HUES48 (cell line): Measurements from ENCODE around the gene EXD3.

ENCODE experiments used
- H3K27ac ChIP-seq: one replicate; pipeline ENCODE4 v1.7.0; 2013; ENCODE audit warnings: low read depth, low read length, inconsistent platforms
- H3K27me3 ChIP-seq: 2 replicates; pipeline ENCODE4 v1.6.1; 2013; ENCODE audit warnings: mild to moderate bottlenecking, low read length; ENCODE audit not compliant: control insufficient read depth, insufficient read depth
- H3K36me3 ChIP-seq: 2 replicates; pipeline ENCODE4 v1.6.1; 2013; ENCODE audit warnings: low read length; ENCODE audit not compliant: control insufficient read depth, insufficient read depth
- H3K4me1 ChIP-seq: 2 replicates; pipeline ENCODE4 v1.6.1; 2013; ENCODE audit warnings: mild to moderate bottlenecking, low read length; ENCODE audit not compliant: control insufficient read depth, insufficient read depth
- H3K4me3 ChIP-seq: 2 replicates; pipeline ENCODE4 v1.5.1; 2013; ENCODE audit warnings: mild to moderate bottlenecking, low read depth, low read length
- H3K9ac ChIP-seq: 2 replicates; pipeline ENCODE4 v1.6.1; 2013; ENCODE audit warnings: mild to moderate bottlenecking, low read depth, low read length, moderate library complexity
- H3K9me3 ChIP-seq: 2 replicates; pipeline ENCODE4 v1.6.1; 2013; ENCODE audit warnings: low read length; ENCODE audit not compliant: control insufficient read depth, insufficient read depth

EXD3 gene

DNA sequence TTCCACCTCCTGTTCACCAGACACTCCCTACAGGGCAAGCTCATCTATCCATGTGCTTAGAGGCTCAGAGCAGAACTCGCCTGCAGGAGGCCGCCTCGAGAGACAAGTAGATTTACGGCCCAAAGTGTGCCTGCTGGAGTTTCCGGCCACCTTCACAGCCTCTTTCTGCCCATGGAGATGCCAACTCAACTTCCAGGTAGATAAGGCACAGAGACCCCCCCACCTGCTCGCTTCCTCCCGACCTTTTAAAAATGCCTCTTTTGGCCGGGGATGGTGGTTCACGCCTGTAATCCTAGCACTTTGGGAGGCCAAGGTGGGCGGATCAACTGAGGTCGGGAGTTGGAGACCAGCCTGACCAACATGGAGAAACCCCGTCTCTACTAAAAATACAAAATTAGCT, 46.6 kb downstream of the EXD3 start:
- Histone ChIP-seq H3K4me3 (no peak overlapping the region), H3K27ac (no peak overlapping the region), H3K27me3 (peaks cover 8% of the 10 kb centered on the region), H3K9ac (no peak overlapping the region), H3K9me3 (no peaks in the 10 kb centered on the region), H3K4me1 (no peaks in the 10 kb centered on the region), H3K36me3 (no peaks in the 10 kb centered on the region)

DNA sequence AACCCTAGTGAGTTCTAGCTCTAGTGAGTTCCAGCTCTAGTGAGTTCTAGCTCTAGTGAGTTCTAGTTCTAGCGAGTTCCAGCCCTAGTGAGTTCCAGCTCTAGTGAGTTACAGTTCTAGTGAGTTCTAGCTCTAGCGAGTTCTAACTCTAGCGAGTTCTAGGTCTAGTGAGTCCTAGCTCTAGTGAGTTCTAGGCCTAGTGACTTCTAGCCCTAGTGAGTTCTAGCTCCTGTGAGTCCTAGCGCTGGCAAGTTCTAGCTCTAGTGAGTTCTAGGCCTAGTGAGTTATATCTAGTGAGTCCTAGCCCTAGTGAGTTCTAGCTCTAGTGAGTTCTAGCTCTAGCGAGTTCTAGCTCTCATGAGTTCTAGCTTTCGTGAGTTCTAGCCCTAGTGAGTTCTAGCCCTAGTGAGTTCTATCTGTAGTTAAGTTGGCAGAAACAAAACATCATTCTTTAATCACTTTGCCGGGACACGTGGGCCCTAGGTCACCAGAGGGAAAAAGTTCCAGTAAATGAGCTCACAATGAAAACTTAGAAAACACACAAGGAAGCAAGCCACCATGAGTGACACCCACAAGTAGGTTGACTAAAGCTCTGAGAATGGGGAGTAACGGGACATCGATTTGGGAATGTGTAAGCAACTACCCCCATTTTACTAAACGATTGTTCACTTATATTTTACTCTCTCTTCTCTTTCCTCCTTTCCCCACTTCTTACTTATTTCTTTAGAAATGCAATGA, 47.5 kb downstream of the EXD3 start:
- no peaks in the 10 kb centered on the region for H3K9me3 ChIP-seq
- H3K27me3 ChIP-seq = peaks cover 8% of the 10 kb centered on the region
- H3K4me3 ChIP-seq = no peak overlapping the region
- no peak overlapping the region for H3K27ac ChIP-seq
- no peaks in the 10 kb centered on the region for H3K36me3 ChIP-seq
- no peak overlapping the region for H3K9ac ChIP-seq
- H3K4me1 ChIP-seq = no peaks in the 10 kb centered on the region

DNA sequence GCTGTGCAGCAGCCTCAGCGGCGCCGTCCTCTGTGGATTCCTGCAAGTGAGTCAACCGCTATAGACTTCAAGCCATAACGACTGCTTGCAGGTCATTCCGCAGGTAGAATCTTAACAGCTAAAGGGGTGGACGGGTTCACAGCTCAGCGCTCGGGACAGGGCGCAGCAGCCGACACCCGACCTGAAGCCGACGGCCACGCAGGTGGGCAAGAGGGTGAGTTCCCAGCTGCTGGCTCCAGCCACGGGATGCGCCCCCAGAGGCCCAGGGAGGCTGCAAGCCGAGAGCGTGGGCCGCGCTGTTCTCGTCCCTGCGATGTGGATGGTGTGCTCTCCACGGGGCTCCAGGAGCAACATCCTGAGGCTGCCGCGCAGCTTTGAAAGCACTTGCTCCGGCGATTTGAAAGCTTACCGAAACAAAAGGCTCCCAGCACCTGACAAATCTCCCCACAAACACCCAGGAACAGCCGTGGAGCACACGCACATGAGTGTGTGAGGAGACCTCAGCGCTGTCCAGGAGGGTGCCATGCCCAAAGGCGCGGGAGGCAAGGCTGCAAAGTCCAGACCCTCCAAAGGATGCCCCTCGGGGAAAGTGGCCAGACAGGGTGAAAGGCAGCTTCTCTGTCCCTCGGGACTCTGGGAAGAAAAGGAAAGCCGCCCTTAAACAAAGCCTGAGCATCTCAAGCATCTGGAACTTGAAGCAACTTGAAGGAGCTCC, 48.7 kb downstream of the EXD3 start:
- peaks cover 8% of the 10 kb centered on the region for H3K27me3 ChIP-seq
- H3K9ac ChIP-seq = no peak overlapping the region
- H3K36me3 ChIP-seq = no peaks in the 10 kb centered on the region
- no peaks in the 10 kb centered on the region for H3K4me1 ChIP-seq
- no peaks in the 10 kb centered on the region for H3K9me3 ChIP-seq
- no peak overlapping the region for H3K27ac ChIP-seq
- H3K4me3 ChIP-seq = no peak overlapping the region

DNA sequence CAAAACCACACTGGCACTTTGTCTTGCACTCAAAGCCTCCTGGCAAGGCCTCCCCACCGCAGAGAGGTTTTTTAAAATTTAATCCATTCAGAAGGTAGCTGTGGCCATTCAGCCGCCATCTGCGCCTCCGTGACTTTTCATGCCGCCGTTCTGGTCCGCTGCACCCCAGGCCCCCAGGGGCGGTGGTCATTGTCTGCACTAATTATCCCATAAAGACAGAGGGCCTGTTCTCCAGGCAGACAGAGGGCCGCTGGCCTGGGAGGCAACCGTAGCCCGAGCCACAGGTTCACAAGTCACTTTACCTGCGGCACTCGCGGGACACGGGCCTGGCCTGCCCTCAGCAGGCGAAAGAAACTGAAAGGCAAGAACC, 49.4 kb downstream of the EXD3 start:
- Histone ChIP-seq H3K4me3 (no peak overlapping the region), H3K9ac (no peak overlapping the region), H3K27me3 (peaks cover 8% of the 10 kb centered on the region), H3K36me3 (no peaks in the 10 kb centered on the region), H3K9me3 (no peaks in the 10 kb centered on the region), H3K4me1 (no peaks in the 10 kb centered on the region), H3K27ac (no peak overlapping the region)

DNA sequence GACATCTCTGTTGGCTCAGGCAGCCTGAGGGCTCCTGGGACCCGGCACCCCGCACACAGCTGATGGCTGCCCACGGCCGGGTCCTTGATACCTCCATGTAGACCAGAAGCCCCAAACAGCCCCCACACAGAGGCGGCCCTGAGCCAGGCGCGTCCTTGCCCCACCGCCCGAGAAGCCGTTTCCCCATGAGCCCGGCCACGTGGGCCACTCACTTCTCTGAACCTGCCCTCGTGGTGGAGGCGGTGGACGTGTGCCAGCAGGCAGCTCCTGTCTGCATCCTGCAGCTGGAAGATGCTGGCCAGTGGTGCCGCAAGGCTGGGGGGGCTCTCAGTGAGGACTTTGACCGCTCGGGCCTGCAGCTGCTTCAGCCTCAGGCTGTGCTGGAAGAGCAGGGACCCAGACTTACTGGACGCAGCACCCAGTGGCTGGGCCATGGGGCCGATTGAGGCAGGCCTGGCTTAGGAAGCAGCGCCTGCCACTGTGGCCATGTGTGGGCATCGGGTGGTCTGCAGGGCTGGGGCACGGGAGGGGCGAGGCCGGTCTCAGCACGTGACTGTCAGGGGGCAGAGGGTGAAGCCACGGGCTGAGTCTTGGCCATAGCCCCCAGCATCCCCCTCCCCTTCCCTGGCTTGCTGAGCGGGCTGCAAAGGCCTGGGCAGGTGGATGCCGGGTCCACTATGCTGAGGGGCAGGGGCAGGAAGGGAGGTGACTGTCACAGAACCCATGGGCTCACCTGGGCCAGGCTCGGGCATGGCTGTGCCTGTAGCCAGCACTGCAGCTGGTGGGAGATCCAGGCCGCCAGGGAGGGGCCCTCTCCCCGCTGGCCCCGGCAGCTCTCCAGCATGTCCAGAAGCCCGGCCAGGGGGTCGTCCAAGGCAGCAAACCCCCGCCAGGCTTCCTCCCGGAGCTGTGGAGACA, 50.0 kb downstream of the EXD3 start:
- H3K9ac ChIP-seq = no peak overlapping the region
- H3K36me3 ChIP-seq = no peaks in the 10 kb centered on the region

DNA sequence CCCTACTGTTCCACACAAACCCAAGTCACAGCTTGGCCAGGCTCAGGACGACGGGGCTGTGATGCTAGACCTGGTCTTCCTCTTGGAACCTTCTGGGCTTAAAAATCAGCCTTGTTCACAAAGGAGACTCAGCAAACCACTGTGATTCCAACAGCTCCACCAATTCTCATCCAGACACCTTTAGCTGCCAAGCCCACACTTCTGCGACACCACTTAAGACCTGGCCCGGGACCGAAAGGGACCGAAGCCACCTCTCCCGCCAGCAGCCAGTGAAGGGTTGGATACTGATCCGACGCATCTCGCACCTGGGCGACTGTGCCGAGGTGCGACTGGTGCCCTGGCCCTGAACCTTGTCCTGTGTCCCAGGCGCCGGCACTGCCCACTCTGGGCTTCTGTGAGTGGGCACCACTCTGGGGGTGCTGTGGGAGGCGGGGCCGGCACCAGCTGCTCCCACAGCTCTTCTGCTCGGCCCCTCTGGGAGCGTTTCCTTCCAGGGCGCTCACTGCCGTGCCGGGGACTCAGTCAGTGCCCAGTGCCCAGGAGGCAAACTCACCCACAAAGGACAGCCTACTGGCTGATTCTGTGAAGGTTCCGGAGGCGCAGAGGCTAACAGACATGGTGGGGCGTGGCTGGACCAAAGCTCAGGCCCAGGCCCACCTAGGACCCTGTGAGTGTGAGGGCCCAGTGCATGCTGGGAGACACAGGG, 50.9 kb downstream of the EXD3 start:
- Histone ChIP-seq H3K36me3 (no peaks in the 10 kb centered on the region), H3K27ac (no peak overlapping the region), H3K9me3 (no peaks in the 10 kb centered on the region), H3K4me1 (no peaks in the 10 kb centered on the region), H3K27me3 (peaks cover 3% of the 10 kb centered on the region; the same call in 1 of the 2 replicates), H3K9ac (no peak overlapping the region), H3K4me3 (no peak overlapping the region)

More for the DNA sequence above, 50.0 kb downstream of the EXD3 start:
- Histone ChIP-seq H3K27me3 (peaks cover 3% of the 10 kb centered on the region; the same call in 1 of the 2 replicates), H3K4me3 (no peak overlapping the region), H3K4me1 (no peaks in the 10 kb centered on the region), H3K27ac (no peak overlapping the region), H3K9me3 (no peaks in the 10 kb centered on the region)

DNA sequence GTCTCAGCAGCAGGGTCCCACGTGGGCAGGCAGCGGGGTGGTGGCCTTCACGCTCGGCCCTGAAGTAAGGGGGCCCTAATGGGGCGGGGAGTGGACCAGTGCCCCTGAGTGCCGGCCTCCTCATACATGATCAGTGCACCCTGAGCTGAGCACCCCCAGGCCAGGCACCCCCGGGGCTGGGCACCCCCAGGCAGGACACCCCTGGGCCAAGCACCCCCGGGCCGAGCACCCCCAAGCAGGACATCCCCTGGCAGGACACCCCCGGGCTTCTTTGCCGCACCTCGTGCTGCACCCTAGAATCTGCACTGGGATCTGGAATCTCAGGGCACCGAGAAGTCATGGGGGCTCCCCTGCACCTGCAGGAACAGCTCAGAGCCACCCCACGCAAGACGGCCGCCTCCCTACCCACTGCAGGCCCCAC, 51.4 kb downstream of the EXD3 start:
- Histone ChIP-seq H3K27me3 (no peaks in the 10 kb centered on the region), H3K36me3 (no peaks in the 10 kb centered on the region), H3K9me3 (no peaks in the 10 kb centered on the region), H3K9ac (no peak overlapping the region), H3K4me3 (no peak overlapping the region), H3K4me1 (no peaks in the 10 kb centered on the region), H3K27ac (no peak overlapping the region)

DNA sequence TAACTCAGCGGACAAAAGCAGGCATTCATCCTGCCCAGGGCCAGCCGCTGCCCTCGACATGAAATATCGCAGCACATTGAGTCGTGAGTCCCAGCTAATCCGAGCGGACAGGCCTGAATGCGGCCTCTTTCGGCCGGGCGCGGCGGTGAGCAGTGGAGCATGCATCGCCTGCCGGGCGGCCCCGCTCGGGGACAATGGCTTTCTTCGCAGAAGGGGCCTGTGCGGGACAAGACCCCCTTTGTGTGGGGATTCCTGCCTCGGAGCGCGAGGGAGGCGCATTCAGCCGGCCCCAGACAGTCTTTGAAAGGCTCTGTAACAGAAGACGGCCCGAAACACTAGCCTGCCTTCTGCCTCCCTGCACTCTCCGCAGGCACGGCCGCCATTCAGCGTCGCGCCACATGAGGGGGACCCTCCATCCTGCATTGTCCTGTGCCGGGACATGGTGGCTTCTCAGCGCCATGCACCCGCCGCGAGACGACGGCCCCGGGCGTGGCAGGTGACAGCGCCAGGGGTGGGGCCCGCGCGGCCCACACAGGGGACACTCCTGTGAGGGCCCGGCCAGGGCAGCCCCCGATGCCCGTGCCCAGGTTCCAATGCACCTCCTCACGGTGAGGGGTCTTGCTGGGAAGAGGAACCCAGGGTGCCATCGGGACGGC, 52.0 kb downstream of the EXD3 start:
- no peak overlapping the region for H3K27ac ChIP-seq
- H3K4me1 ChIP-seq = no peaks in the 10 kb centered on the region

DNA sequence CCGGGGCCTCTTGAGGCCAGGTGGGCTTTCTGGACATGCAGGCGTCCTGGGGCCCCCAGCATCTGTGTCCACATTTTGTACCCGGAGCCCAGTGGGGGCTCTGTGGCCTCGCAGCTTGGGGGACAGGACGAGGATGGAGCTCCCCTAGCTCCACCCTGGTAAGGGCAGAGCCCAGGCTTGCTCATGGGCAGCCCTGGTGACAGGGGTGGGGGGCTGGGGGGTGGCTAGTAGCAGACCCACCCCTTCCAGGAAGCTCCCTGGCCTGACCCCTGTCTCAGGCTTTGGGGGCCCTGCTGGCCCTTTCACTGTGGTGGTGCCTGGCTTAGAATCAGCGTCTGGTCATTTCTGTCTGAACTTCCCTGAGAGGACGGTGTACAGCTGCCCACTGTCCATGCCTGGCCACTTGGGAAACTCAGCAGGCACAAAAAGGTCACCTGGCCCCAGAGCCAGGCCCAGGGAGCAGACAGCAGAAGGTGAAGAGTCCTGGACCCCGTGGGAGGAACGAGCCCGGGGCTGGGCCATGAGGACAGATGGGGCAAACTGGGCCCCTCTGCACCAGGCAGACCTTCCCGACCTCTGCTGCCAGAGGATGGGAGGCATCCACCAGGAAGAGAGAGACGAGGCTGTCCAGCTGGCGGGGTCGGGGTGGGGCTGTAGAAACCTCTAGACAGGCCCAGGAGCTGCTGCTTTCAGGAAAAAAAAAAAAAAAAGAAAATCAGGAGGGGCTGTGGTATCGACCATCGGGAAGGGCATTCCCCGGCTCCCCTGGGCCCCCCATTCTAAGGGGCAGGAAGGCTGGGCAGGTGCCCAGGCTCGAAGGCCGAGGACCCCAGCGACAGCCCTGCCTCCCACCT, 52.8 kb downstream of the EXD3 start:
- Histone ChIP-seq H3K4me3 (no peak overlapping the region), H3K9ac (no peak overlapping the region), H3K27me3 (no peaks in the 10 kb centered on the region), H3K27ac (no peak overlapping the region), H3K4me1 (no peaks in the 10 kb centered on the region), H3K36me3 (no peaks in the 10 kb centered on the region), H3K9me3 (peaks cover 5% of the 10 kb centered on the region)

More for the DNA sequence above, 52.0 kb downstream of the EXD3 start:
- H3K27me3 ChIP-seq = no peaks in the 10 kb centered on the region
- no peaks in the 10 kb centered on the region for H3K36me3 ChIP-seq
- 0 out of 2 replicates have a peak, but pooled peaks cover under 1% of the 10 kb centered on the region for H3K9me3 ChIP-seq
- no peak overlapping the region for H3K9ac ChIP-seq
- no peak overlapping the region for H3K4me3 ChIP-seq
